HepG2 (cell line): Measurements from ENCODE around the gene FAAP100.

Experiments used
- HHEX ChIP-seq: IDR thresholded peaks from 2 replicates; pipeline ENCODE4 v1.6.1; 2016; ENCODE audit warnings: control low read depth
- IRF9 ChIP-seq: sonication (generic); formaldehyde crosslinking; IDR thresholded peaks from 2 replicates; pipeline ENCODE4 v1.8.0; 2022; ENCODE audit warnings: missing genetic modification reagents, mild to moderate bottlenecking, borderline replicate concordance
- POLR2A ChIP-seq, 2 experiments: IDR thresholded peaks; 2 replicates each; pipeline ENCODE4 v1.6.1; 2011; ENCODE audit warnings: low read depth in 2 of 2, low read length in 2 of 2, mild to moderate bottlenecking in 1 of 2, moderate library complexity in 1 of 2; ENCODE audit not compliant: insufficient read depth in 1 of 2
- ZNF713 ChIP-seq: sonication (generic); formaldehyde crosslinking; IDR thresholded peaks from 2 replicates; pipeline ENCODE4 v1.4.0; 2020; ENCODE audit warnings: mild to moderate bottlenecking, missing genetic modification reagents
- ZSCAN29 ChIP-seq: sonication (generic); formaldehyde crosslinking; conservative IDR thresholded peaks from 2 replicates; pipeline ENCODE4 v1.4.0; 2020; ENCODE audit warnings: mild to moderate bottlenecking, missing genetic modification reagents

GRCh38 chr17:81516439-81516838, 35.7 kb downstream of the FAAP100 start:
- TF ChIP-seq IRF9, result no peak
- no peak for TF ChIP-seq ZSCAN29 (CRISPR knock-in tag)
- no peak for TF ChIP-seq HHEX (CRISPR knock-in tag)
- no peak for TF ChIP-seq POLR2A (IDR thresholded peaks at IDR 0.05; ENCODE audit: insufficient read depth in 1 of 2, low read depth in 2 of 2, low read length in 2 of 2)
- TF ChIP-seq ZNF713 (CRISPR knock-in tag), result no peak
